SK-N-SH treated with all-trans-retinoic acid at 6 μM for 48 hours (cell line): Measurements from ENCODE around the gene DCHS2.

Experiments used
- ATAC-seq: fragments of 200-7000 bp; cut with Tn5 transposase; 3 replicates; pipeline ENCODE4 v1.9.1; 2020; ENCODE audit warnings: mild to moderate bottlenecking, moderate library complexity
- ARNTL ChIP-seq: fragments of 450-650 bp; formaldehyde crosslinking; IDR thresholded peaks from 2 replicates; pipeline ENCODE4 v1.5.0; 2020; ENCODE audit warnings: low read depth, mild to moderate bottlenecking, moderate library complexity, borderline replicate concordance
- BACH2 ChIP-seq: fragments of 250-450 bp; sonication (Bioruptor Pico); IDR thresholded peaks from 2 replicates; pipeline ENCODE4 v1.9.0; 2021; ENCODE audit warnings: mild to moderate bottlenecking, borderline replicate concordance
- CSDC2 ChIP-seq: fragments of 250-450 bp; sonication (Bioruptor Pico); IDR thresholded peaks from 2 replicates; pipeline ENCODE4 v1.5.0; 2020; ENCODE audit warnings: mild to moderate bottlenecking, moderate library complexity
- ESRRG ChIP-seq: fragments of 250-450 bp; sonication (Bioruptor Pico); IDR thresholded peaks from 2 replicates; pipeline ENCODE4 v1.6.1; 2021; ENCODE audit warnings: mild to moderate bottlenecking
- ISL1 ChIP-seq: fragments of 250-450 bp; sonication (Bioruptor Pico); IDR thresholded peaks from 2 replicates; pipeline ENCODE4 v2.1.2; 2022; ENCODE audit warnings: mild to moderate bottlenecking, moderate library complexity
- PPARA ChIP-seq: fragments of 250-450 bp; sonication (Bioruptor Pico); IDR thresholded peaks from 2 replicates; pipeline ENCODE4 v1.5.0; 2020; ENCODE audit warnings: mild to moderate bottlenecking, borderline replicate concordance
- RARB ChIP-seq: fragments of 250-450 bp; sonication (Bioruptor Pico); IDR thresholded peaks from 2 replicates; pipeline ENCODE4 v1.8.0; 2021; ENCODE audit warnings: mild to moderate bottlenecking, moderate library complexity
- SNAI2 ChIP-seq: fragments of 250-450 bp; sonication (Bioruptor Pico); IDR thresholded peaks from 2 replicates; pipeline ENCODE4 v1.5.0; 2020; ENCODE audit warnings: mild to moderate bottlenecking, moderate library complexity
- TCF4 ChIP-seq: fragments of 250-450 bp; sonication (Bioruptor Pico); IDR thresholded peaks from 2 replicates; pipeline ENCODE4 v1.8.0; 2021; ENCODE audit warnings: mild to moderate bottlenecking, moderate library complexity, borderline replicate concordance
- TOX ChIP-seq: fragments of 250-450 bp; sonication (Bioruptor Pico); IDR thresholded peaks from 2 replicates; pipeline ENCODE4 v1.8.0; 2021; ENCODE audit warnings: mild to moderate bottlenecking, moderate library complexity, borderline replicate concordance
- TSHZ2 ChIP-seq: fragments of 250-450 bp; sonication (Bioruptor Pico); IDR thresholded peaks from 2 replicates; pipeline ENCODE4 v1.5.0; 2020; ENCODE audit warnings: mild to moderate bottlenecking, moderate library complexity
- ZC3H10 ChIP-seq: fragments of 250-450 bp; sonication (Bioruptor Pico); IDR thresholded peaks from 2 replicates; pipeline ENCODE4 v1.5.1; 2021; ENCODE audit warnings: mild to moderate bottlenecking, moderate library complexity
- ZFP3 ChIP-seq: fragments of 250-450 bp; sonication (Bioruptor Pico); IDR thresholded peaks from 2 replicates; pipeline ENCODE4 v1.5.0; 2020; ENCODE audit warnings: mild to moderate bottlenecking, moderate library complexity
- ZFP30 ChIP-seq: fragments of 450-650 bp; formaldehyde crosslinking; IDR thresholded peaks from 2 replicates; pipeline ENCODE4 v1.5.0; 2022; ENCODE audit warnings: mild to moderate bottlenecking, moderate library complexity
- ZNF565 ChIP-seq: fragments of 450-650 bp; formaldehyde crosslinking; conservative IDR thresholded peaks from 2 replicates; pipeline ENCODE4 v1.5.0; 2020; ENCODE audit warnings: low read depth, mild to moderate bottlenecking, moderate library complexity
- ZNF70 ChIP-seq: fragments of 450-650 bp; formaldehyde crosslinking; IDR thresholded peaks from 2 replicates; pipeline ENCODE4 v1.5.0; 2020; ENCODE audit warnings: mild to moderate bottlenecking, moderate library complexity
- ZNF8 ChIP-seq: fragments of 450-650 bp; formaldehyde crosslinking; IDR thresholded peaks from 2 replicates; pipeline ENCODE4 v1.5.0; 2020; ENCODE audit warnings: mild to moderate bottlenecking, moderate library complexity
- TF ChIP-seq, protein P1 (sequence below): fragments of 250-450 bp; sonication (Bioruptor Pico); IDR thresholded peaks from 2 replicates; pipeline ENCODE4 v1.8.0; 2020; ENCODE audit warnings: mild to moderate bottlenecking, moderate library complexity, borderline replicate concordance
- TF ChIP-seq, protein P2 (sequence below): fragments of 250-450 bp; sonication (Bioruptor Pico); IDR thresholded peaks from 2 replicates; pipeline ENCODE4 v1.8.0; 2021; ENCODE audit warnings: low read depth, mild to moderate bottlenecking, moderate library complexity, borderline replicate concordance
- TF ChIP-seq, protein P3 (sequence below): fragments of 250-450 bp; sonication (Bioruptor Pico); IDR thresholded peaks from 2 replicates; pipeline ENCODE4 v1.5.1; 2020; ENCODE audit warnings: low read depth, mild to moderate bottlenecking, moderate library complexity
- TF ChIP-seq, protein P4 (sequence below): fragments of 250-450 bp; sonication (Bioruptor Pico); IDR thresholded peaks from 2 replicates; pipeline ENCODE4 v1.5.1; 2021; ENCODE audit warnings: mild to moderate bottlenecking, moderate library complexity

The DCHS2 gene

GRCh38 chr4:154489558-154490233 is 1.9 kb downstream of the DCHS2 start:
- no peak for TF ChIP-seq RARB (CRISPR knock-in tag)
- TF ChIP-seq ZNF70 = no peak
- no peak for TF ChIP-seq TOX
- no peak for TF ChIP-seq ZFP30
- TF ChIP-seq, protein P1, sequence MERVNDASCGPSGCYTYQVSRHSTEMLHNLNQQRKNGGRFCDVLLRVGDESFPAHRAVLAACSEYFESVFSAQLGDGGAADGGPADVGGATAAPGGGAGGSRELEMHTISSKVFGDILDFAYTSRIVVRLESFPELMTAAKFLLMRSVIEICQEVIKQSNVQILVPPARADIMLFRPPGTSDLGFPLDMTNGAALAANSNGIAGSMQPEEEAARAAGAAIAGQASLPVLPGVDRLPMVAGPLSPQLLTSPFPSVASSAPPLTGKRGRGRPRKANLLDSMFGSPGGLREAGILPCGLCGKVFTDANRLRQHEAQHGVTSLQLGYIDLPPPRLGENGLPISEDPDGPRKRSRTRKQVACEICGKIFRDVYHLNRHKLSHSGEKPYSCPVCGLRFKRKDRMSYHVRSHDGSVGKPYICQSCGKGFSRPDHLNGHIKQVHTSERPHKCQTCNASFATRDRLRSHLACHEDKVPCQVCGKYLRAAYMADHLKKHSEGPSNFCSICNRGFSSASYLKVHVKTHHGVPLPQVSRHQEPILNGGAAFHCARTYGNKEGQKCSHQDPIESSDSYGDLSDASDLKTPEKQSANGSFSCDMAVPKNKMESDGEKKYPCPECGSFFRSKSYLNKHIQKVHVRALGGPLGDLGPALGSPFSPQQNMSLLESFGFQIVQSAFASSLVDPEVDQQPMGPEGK = no peak
- no peak for TF ChIP-seq SNAI2 (CRISPR knock-in tag)
- TF ChIP-seq ZNF565 (CRISPR knock-in tag) = no peak
- TF ChIP-seq, protein P2, sequence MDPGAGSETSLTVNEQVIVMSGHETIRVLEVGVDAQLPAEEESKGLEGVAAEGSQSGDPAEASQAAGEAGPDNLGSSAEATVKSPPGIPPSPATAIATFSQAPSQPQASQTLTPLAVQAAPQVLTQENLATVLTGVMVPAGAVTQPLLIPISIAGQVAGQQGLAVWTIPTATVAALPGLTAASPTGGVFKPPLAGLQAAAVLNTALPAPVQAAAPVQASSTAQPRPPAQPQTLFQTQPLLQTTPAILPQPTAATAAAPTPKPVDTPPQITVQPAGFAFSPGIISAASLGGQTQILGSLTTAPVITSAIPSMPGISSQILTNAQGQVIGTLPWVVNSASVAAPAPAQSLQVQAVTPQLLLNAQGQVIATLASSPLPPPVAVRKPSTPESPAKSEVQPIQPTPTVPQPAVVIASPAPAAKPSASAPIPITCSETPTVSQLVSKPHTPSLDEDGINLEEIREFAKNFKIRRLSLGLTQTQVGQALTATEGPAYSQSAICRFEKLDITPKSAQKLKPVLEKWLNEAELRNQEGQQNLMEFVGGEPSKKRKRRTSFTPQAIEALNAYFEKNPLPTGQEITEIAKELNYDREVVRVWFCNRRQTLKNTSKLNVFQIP (CRISPR knock-in tag) = no peak
- TF ChIP-seq CSDC2 (CRISPR knock-in tag) = no peak
- no peak for TF ChIP-seq TSHZ2 (CRISPR knock-in tag)
- TF ChIP-seq, protein P3, sequence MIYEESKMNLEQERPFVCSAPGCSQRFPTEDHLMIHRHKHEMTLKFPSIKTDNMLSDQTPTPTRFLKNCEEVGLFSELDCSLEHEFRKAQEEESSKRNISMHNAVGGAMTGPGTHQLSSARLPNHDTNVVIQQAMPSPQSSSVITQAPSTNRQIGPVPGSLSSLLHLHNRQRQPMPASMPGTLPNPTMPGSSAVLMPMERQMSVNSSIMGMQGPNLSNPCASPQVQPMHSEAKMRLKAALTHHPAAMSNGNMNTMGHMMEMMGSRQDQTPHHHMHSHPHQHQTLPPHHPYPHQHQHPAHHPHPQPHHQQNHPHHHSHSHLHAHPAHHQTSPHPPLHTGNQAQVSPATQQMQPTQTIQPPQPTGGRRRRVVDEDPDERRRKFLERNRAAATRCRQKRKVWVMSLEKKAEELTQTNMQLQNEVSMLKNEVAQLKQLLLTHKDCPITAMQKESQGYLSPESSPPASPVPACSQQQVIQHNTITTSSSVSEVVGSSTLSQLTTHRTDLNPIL = no peak
- TF ChIP-seq ISL1 = no peak
- no peak for ATAC-seq

DNA sequence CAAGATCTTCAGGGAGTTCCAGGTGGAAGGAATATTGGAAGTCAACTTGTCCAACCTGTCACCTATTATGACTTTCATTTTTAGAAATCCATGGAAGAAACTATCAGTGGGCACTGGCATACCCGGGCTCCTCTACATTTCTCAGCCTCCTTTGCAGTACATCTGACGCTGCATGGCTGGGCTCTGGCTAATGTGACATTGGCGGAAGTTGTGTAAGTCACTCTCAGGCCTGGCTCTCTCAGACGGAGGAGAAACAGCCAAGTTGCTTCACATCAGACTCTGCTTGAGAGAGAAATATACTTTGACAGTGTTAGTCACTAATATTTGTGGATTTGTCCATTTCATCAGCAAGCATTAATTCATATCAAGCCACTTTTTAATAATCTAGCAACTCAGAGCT is 4.5 kb downstream of the DCHS2 start:
- TF ChIP-seq TOX (no peak), ZFP30 (no peak)
- no peak for ATAC-seq

DNA sequence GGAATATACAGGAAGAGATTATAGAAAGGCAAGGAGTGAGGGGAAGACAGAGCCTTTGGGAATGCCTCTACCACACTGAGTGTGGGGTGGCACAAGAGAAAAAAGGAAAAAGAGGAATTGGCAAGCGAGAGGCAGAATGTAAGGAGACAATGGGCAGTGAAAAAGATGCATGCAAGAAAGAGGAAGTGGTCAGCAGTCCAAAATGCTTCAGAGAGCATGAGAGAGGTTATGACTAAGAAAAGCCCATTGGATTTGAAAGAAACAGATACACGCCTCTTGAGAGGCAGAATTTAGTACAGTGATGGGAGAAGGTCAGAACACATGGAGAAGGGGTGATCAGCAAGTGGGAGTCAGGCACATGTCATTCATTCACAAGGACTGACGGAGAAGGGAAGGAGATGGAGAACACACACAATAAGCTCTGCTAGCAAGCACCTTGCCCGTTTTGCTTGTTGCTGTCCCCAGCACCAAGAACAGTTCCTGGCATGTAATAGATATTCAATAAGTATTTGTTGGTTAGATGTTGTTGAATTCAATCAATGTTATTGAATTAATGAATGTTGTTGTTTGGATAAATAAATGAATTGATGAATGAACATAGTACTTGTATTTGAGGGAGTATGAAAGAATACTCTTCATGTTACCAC is 6.3 kb downstream of the DCHS2 start:
- ATAC-seq = no peak
- TF ChIP-seq BACH2 (no peak), ZNF8 (CRISPR knock-in tag) (no peak), ZFP3 (CRISPR knock-in tag) (no peak), ZC3H10 (CRISPR knock-in tag) (no peak), ZFP30 (no peak), SNAI2 (CRISPR knock-in tag) (no peak), ARNTL (no peak), RARB (CRISPR knock-in tag) (no peak), ZNF565 (CRISPR knock-in tag) (no peak), TCF4 (CRISPR knock-in tag) (no peak), ESRRG (CRISPR knock-in tag) (no peak), CSDC2 (CRISPR knock-in tag) (no peak), TSHZ2 (CRISPR knock-in tag) (no peak), PPARA (CRISPR knock-in tag) (no peak)
- TF ChIP-seq, protein P1 = no peak
- TF ChIP-seq, protein P4, sequence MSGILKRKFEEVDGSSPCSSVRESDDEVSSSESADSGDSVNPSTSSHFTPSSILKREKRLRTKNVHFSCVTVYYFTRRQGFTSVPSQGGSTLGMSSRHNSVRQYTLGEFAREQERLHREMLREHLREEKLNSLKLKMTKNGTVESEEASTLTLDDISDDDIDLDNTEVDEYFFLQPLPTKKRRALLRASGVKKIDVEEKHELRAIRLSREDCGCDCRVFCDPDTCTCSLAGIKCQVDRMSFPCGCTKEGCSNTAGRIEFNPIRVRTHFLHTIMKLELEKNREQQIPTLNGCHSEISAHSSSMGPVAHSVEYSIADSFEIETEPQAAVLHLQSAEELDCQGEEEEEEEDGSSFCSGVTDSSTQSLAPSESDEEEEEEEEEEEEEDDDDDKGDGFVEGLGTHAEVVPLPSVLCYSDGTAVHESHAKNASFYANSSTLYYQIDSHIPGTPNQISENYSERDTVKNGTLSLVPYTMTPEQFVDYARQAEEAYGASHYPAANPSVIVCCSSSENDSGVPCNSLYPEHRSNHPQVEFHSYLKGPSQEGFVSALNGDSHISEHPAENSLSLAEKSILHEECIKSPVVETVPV = no peak
- TF ChIP-seq, protein P2 (CRISPR knock-in tag) = no peak
